ENCODE measurements around the gene NEGR1.

Gene NEGR1

GRCh38 chr1:72111662-72112061 is 170.7 kb downstream of the NEGR1 start:
- DNase-seq = no peak

GRCh38 chr1:72109916-72110315 is 172.4 kb downstream of the NEGR1 start:
- DNase-seq = no peak

- DNase-seq = no peak
These were observed 177.1 kb downstream of the NEGR1 start for GRCh38 chr1:72105201-72105600.

- DNase-seq = no peak
These were observed 180.3 kb downstream of the NEGR1 start for GRCh38 chr1:72101840-72102632.

GRCh38 chr1:72100771-72101170 is 181.6 kb downstream of the NEGR1 start:
- no peak for DNase-seq

- no peak for DNase-seq
These were observed 184.3 kb downstream of the NEGR1 start for GRCh38 chr1:72097851-72098570.

GRCh38 chr1:72094209-72094608 is 188.1 kb downstream of the NEGR1 start:
- DNase-seq = no peak

- DNase-seq = no peak
These were observed 195.9 kb downstream of the NEGR1 start for GRCh38 chr1:72086394-72086793.

- DNase-seq = no peak
These were observed 206.9 kb downstream of the NEGR1 start for GRCh38 chr1:72075425-72075824.

- no peak for DNase-seq
These were observed 215.9 kb downstream of the NEGR1 start for GRCh38 chr1:72066431-72066830.

- no peak for DNase-seq
These were observed 217.9 kb downstream of the NEGR1 start for GRCh38 chr1:72064196-72065075.

- no peak for DNase-seq
These were observed 218.8 kb downstream of the NEGR1 start for GRCh38 chr1:72063364-72064044.

GRCh38 chr1:72062584-72062983 is 219.8 kb downstream of the NEGR1 start:
- DNase-seq = no peak

- DNase-seq = no peak
These were observed 221.7 kb downstream of the NEGR1 start for GRCh38 chr1:72060466-72061245.

- DNase-seq = no peak
These were observed 225.8 kb downstream of the NEGR1 start for GRCh38 chr1:72056516-72056915.

- no peak for DNase-seq
These were observed 230.8 kb downstream of the NEGR1 start for GRCh38 chr1:72051538-72051937.

- no peak for DNase-seq
These were observed 231.8 kb downstream of the NEGR1 start for GRCh38 chr1:72050551-72050950.

GRCh38 chr1:72037745-72038343 is 244.5 kb downstream of the NEGR1 start:
- no peak for DNase-seq

GRCh38 chr1:72034827-72035226 is 247.5 kb downstream of the NEGR1 start:
- DNase-seq = no peak

GRCh38 chr1:72023063-72023930 is 259.0 kb downstream of the NEGR1 start:
- no peak for DNase-seq
